Upper lobe of right lung (tissue), 1 donor: ENCODE data around the gene MAMSTR. TPM values are rescaled to one million over a fixed set of nuclear protein-coding genes. Genes with fewer than 3 reads are reported as not detected.
"Not testable (repeated sequence)": the region's sequence is repeated elsewhere in the genome, so short reads cannot be mapped to it uniquely, and the experiment has no call there.

Experiments used
- ATAC-seq: fragments of 200-7000 bp; cut with Tn5 transposase; one replicate; pipeline ENCODE4 v1.9.1; 2020; ENCODE audit warnings: mild to moderate bottlenecking, moderate library complexity
- DNase-seq: peaks from one replicate; pipeline ENCODE4 v3.0.0-alpha.2; 2020
- H3K27ac ChIP-seq: fragments of 200-600 bp; one replicate; pipeline ENCODE4 v1.8.0; 2022
- H3K27me3 ChIP-seq: fragments of 200-600 bp; one replicate; pipeline ENCODE4 v1.8.0; 2022; ENCODE audit warnings: mild to moderate bottlenecking
- H3K36me3 ChIP-seq: fragments of 200-600 bp; one replicate; pipeline ENCODE4 v1.8.0; 2022
- H3K4me1 ChIP-seq: fragments of 200-600 bp; one replicate; pipeline ENCODE4 v1.8.0; 2022
- H3K4me3 ChIP-seq: fragments of 200-600 bp; one replicate; pipeline ENCODE4 v1.8.0; 2022; ENCODE audit warnings: mild to moderate bottlenecking
- H3K9me3 ChIP-seq: fragments of 200-600 bp; one replicate; pipeline ENCODE4 v1.8.0; 2022
- intact Hi-C: fragments of 100-400 bp; cut with DNase I; formaldehyde crosslinking; loops from one replicate; pipeline ENCODE4 v1.11.0; 2022
- total RNA-seq: library from RNA; stranded (reverse); fragmentation: NEBNext Ultra II Directional; extraction: Animal tissue kit (Norgen Biotek cat#: 25700); gene quantifications from one replicate; pipeline ENCODE4 v1.2.1, GENCODE V29; 2021
- TF ChIP-seq, protein P1 (sequence below): fragments of 200-600 bp; IDR thresholded peaks from one replicate; pipeline ENCODE4 v1.8.0; 2022; ENCODE audit warnings: antibody characterized with exemption
- donor health status: DM: no; HTN: yes; CAD: no; lungs with severe emphysema.

The MAMSTR gene
- total RNA-seq, 1 donor from 2014 or later: 1.2 TPM

DNA sequence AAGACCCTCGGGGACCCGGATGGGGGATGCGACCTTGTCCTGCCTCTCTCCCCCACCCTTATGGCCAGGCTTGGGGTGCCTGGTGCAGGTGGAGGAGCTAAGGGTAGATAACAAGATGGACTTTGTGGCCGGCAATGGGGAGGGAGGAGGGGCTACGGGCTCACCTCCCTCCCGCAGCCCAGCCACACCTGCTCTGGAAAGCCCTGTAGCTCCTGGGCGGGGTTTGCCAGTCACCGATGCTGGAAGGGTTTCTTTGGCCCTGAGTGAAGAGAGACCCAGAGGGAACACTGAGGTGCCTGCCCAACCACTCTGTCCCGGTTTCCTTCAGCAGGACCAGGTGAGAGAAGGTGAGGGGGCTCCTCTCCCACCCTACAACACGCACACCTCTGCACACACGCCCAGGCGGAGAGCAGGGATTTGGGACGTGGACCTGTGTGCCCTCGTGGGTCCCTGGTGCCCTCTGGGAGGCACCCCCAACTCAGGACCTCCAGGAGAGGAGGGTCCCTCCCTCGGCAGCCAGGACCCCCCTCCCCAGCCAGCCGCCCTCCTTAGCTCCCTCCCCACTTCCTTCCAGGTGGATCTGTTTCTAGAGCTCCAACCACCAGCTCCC lies 23.7 kb downstream of the MAMSTR start, which contains the start of gene FUT2:
TSS of gene FUT2 (plus strand) at position 229 of the 610 bp plus-strand sequence. CDS start 6,986 bp downstream, outside the sequence.
- TF ChIP-seq, protein P1, sequence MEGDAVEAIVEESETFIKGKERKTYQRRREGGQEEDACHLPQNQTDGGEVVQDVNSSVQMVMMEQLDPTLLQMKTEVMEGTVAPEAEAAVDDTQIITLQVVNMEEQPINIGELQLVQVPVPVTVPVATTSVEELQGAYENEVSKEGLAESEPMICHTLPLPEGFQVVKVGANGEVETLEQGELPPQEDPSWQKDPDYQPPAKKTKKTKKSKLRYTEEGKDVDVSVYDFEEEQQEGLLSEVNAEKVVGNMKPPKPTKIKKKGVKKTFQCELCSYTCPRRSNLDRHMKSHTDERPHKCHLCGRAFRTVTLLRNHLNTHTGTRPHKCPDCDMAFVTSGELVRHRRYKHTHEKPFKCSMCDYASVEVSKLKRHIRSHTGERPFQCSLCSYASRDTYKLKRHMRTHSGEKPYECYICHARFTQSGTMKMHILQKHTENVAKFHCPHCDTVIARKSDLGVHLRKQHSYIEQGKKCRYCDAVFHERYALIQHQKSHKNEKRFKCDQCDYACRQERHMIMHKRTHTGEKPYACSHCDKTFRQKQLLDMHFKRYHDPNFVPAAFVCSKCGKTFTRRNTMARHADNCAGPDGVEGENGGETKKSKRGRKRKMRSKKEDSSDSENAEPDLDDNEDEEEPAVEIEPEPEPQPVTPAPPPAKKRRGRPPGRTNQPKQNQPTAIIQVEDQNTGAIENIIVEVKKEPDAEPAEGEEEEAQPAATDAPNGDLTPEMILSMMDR: no peak
- Histone ChIP-seq H3K4me1 (peaks cover 11% of the 10 kb centered on the region), H3K27me3 (no peaks in the 10 kb centered on the region), H3K9me3 (no peaks in the 10 kb centered on the region), H3K4me3 (peak within 1 kb of the TSS; percentile 35), H3K36me3 (no peaks in the 10 kb centered on the region), H3K27ac (peak within 1 kb of the TSS; percentile 24)
- DNase-seq (no peak), ATAC-seq (peak; percentile 72)
- intact Hi-C loops: no loop called here

GRCh38 chr19:48693629-48694028 lies 25.9 kb downstream of the MAMSTR start:
- ATAC-seq, H3K36me3 ChIP-seq, H3K27ac ChIP-seq, DNase-seq, intact Hi-C loops, H3K27me3 ChIP-seq, H3K9me3 ChIP-seq, H3K4me3 ChIP-seq: not testable (repeated sequence)
- H3K4me1 ChIP-seq: peaks cover 11% of the 10 kb centered on the region

- no peaks in the 10 kb centered on the region for H3K9me3 ChIP-seq
- DNase-seq: no peak
- H3K4me3 ChIP-seq: no peak overlapping the region
- no peak overlapping the region for H3K27ac ChIP-seq
- H3K4me1 ChIP-seq: peaks cover 2% of the 10 kb centered on the region
- TF ChIP-seq, protein P1: no peak
- intact Hi-C loops: no loop called here
- no peak for ATAC-seq
- H3K27me3 ChIP-seq: no peaks in the 10 kb centered on the region
- no peaks in the 10 kb centered on the region for H3K36me3 ChIP-seq
Observed at GRCh38 chr19:48689449-48689848, 30.1 kb downstream of the MAMSTR start.

- intact Hi-C loops: no loop called here
- peaks cover 3% of the 10 kb centered on the region for H3K4me1 ChIP-seq
- DNase-seq (no peak), ATAC-seq (no peak)
- no peaks in the 10 kb centered on the region for H3K27me3 ChIP-seq
- TF ChIP-seq, protein P1: no peak
- no peaks in the 10 kb centered on the region for H3K36me3 ChIP-seq
- no peaks in the 10 kb centered on the region for H3K9me3 ChIP-seq
- no peak overlapping the region for H3K27ac ChIP-seq
- H3K4me3 ChIP-seq: no peak overlapping the region
Observed at GRCh38 chr19:48687776-48688175, 31.7 kb downstream of the MAMSTR start.

DNA sequence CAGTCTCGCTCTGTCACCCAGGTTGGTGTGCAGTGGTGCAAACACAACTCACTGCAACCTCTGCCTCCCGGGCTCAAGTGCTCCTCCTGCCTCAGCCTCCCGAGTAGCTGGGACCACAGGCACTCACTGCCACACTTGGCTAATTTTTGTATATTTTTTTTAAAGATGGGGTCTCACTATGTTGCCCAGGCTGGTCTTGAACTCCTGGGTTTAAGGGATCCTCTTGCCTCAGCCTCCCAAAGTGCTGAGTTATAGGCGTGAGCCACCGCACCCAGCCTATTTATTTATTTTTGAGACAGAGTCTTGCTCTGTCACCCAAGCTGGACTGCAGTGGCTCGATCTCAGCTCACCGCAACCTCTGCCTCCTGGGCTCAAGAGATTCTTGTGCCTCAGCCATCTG lies 32.9 kb downstream of the MAMSTR start:
- H3K9me3 ChIP-seq, ATAC-seq, H3K27ac ChIP-seq, H3K4me1 ChIP-seq, H3K4me3 ChIP-seq, H3K27me3 ChIP-seq, H3K36me3 ChIP-seq, intact Hi-C loops, DNase-seq: not testable (repeated sequence)

DNA sequence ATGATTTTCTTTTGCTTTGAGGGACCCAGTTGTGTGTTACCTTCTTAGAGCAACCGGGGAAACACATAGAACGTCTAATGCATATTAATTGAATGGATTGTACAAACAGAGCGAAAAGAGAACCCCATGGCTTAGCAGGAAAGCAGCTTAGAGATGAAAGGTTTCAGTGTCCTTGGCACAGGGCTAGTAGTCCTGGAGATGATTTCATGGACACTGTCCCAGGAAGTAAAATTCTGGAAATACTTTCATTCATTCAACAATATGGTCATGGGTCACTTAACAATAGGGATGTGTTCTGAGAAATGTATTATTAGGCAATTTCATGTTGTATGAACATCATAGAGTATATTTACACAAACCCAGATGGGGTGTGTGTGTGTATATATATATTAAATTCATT lies 33.4 kb downstream of the MAMSTR start:
- ATAC-seq (no peak), DNase-seq (no peak)
- H3K4me1 ChIP-seq: peaks cover 3% of the 10 kb centered on the region
- H3K9me3 ChIP-seq: no peaks in the 10 kb centered on the region
- H3K27me3 ChIP-seq: no peaks in the 10 kb centered on the region
- H3K36me3 ChIP-seq: no peaks in the 10 kb centered on the region
- no peak overlapping the region for H3K27ac ChIP-seq
- intact Hi-C loops: no loop called here
- TF ChIP-seq, protein P1: no peak
- no peak overlapping the region for H3K4me3 ChIP-seq

DNA sequence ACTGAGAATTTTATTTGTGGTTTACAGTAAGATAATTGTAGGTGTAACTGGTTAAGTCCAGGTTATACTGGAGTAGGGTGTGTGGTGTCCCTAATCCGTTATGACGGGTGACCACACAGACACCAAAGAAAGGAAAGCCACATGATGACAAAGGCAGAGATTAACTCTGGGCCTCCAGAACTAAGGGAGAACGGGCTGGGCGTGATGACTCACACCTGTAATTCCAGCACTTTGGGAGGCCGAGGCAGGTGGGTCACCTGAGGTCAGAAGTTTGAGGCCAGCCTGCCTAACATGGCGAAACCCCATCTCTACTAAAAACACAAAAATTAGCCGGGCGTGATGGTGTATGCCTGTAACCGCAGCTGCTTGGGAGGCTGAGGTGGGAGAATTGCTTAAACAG lies 33.9 kb downstream of the MAMSTR start:
- Histone ChIP-seq H3K27ac (no peak overlapping the region), H3K36me3 (no peaks in the 10 kb centered on the region), H3K4me1 (peaks cover 3% of the 10 kb centered on the region), H3K27me3 (no peaks in the 10 kb centered on the region), H3K9me3 (no peaks in the 10 kb centered on the region), H3K4me3 (no peak overlapping the region)
- DNase-seq (no peak), ATAC-seq (no peak)
- TF ChIP-seq, protein P1: no peak
- intact Hi-C loops: no loop called here
